GM21786 (cell line): ENCODE measurements around the gene NCLN.
"Not testable (repeated sequence)": the region's sequence is repeated elsewhere in the genome, so short reads cannot be mapped to it uniquely, and the experiment has no call there.

Experiments used
- ATAC-seq: cut with Tn5 transposase; IDR thresholded peaks from one replicate; pipeline ENCODE4 v1.9.1; 2021; ENCODE audit not compliant: unreplicated experiment

Gene NCLN

DNA sequence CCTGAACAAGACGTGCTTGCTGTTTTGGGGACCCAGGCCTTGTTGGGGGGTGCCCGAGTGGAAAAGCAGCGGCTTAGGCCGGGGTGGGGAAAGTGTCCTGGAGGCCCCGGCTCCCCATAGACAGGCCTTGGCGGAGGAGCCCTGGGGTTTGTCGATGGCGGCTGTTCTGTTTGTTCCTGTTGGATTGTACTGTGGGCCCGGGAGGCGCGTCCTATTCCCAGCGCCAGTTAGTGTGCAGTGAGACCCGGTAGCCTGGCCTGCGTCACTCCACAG lies 11.1 kb downstream of the NCLN start:
- no peak for ATAC-seq

DNA sequence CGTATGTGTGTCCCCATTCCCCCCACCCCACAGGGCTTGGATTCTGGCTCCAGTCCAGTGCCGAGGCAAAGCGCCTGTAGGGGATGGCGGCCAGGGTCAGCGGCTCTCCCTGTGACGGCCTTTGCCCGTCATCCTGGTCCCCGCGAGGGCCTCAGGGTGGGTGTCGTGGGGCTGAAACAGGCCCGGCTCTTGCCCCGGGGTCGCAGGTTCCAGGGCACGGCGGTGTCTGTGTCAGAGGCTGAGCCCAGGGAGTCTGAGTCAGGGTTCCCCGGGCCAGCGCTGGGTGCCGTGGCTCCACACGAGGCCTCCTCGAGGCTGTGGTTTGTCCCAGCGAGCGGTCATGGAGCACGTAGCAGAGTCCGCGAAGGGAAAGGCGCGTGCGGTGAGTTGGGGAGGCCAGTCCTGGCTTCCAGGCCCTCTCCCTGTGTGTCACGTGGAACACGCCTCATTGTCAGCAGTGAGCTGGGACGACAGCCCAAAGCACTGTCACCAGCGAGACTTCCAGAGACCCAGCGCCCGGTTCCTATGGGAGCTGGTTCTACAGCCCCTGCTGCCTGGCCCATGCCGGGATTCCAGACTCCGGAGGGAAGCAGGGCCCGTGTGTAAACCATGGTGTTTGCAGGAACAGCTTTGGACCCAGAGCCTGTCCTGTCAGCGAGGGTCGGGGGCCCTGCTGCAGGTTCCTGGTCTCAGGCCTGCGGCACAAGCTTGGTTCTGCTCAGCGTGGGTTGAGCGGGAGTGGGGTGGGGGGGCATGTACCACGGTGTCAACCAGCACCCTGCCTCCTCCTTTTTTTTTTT lies 13.4 kb downstream of the NCLN start:
- no peak for ATAC-seq

DNA sequence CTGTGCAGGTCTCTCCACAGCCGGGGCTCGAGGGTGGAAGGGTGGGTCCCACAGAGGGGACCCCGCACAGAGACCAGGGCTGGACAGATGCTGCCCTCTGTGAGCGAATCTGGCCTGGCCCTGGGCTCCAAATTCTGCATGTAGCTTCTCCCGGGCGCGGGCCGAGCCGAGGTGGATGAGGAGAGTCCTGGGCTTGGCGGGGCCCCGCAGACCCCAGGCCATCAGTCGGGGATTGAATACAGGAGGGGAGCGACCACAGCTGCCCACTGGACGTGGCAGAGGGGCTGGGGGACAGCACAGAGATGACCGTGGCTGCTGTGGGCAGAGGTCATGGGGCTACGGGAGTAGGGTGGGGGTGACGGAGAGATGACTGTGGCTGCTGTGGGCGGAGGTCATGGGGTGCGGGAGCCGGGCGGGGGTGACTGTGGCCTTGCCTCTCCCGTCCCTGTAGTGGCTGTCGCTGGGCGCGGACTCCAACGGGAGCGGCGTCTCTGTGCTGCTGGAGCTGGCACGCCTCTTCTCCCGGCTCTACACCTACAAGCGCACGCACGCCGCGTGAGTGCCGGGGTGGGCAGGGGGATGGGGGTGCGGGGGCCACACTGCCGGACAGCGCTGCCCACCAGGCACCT lies 15.5 kb downstream of the NCLN start:
- no peak for ATAC-seq

DNA sequence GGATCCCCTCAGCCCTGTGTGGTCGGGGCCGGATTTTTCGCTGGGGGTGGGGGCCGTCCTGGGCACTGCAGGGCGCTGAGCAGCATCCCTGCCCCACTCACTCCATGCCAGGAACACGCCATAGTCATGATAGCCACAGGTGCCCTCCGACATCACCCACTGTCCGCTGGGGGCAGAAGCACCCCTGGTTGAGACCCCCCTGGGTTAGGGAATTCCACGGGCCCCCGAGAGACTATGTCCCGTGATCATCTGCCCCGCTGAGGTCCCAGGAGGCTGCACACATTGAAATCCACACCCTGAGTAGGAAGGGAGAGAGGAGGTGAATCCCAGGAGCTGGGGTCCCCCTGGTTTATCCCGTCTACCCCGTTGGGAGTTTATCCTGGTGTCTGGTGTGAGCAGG lies 16.2 kb downstream of the NCLN start:
- ATAC-seq = no peak

DNA sequence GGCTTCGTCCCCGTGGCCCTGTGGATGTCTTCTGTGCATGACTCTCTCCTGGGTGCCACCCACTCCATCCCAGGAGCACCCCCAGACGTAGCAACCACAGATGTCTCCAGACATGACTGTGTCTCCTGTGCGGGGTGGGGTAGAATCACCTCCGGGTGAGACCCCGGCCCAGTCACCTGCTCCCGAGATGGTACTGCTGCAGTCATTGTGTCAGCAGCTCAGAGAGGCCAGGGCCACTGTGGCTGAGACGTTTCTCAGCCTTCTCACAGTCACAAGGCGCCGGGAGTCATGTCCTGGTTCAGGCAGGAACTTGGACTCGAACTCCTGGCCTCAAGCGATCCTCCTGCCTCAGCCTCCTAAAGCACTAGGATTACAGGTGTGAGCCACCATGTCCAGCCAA lies 16.6 kb downstream of the NCLN start:
- no peak for ATAC-seq

DNA sequence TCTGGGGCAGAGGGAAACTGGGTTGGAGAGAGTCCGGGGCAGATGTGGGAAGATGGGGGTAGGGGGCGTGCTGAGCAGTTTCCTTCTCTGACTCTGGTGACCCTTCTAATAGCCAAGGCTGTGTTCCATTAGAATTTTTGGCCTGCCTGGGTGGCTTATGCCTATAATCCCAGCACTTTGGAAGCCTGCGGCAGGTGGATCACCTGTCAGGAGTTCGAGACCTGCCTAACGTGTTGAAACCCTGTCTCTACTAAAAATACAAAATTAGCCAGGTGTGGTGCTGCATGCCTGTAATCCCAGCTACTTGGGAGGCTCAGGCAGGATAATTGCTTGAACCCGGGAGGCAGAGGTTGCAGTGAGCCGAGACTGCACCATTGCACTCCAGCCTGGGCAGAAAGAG lies 17.2 kb downstream of the NCLN start:
- not testable (repeated sequence) for ATAC-seq

DNA sequence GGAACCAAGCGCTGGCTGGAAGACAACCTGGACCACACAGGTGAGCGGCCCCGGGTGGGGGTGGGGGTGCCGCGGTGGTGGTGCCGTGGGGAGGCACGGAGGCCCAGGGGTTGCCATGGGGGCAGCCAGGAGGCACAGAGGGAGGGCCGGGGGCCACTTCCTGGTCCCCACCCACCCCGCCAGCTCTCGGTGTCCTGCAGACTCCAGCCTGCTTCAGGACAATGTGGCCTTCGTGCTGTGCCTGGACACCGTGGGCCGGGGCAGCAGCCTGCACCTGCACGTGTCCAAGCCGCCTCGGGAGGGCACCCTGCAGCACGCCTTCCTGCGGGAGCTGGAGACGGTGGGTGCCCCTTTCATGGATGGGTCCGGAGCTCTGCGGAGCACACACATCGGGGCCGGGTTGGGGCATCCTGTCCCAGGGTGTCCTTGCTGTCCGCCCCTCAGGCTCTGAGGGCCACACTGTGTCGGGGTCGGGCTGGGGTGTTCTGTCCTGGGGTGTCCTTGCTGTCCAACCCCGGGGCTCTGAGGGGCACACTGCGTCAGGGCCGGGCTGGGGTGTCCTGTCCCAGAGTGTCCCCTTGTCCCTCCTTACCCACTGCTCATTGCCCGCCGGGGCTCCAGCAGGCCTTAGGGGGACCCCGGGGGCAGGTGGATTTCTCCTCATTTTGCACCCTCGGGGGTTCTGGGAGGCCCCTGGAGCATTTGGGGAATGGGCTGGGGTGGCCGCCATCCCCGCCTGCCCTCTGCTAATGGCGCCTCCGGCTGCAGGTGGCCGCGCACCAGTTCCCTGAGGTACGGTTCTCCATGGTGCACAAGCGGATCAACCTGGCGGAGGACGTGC lies 18.3 kb downstream of the NCLN start:
- no peak for ATAC-seq

DNA sequence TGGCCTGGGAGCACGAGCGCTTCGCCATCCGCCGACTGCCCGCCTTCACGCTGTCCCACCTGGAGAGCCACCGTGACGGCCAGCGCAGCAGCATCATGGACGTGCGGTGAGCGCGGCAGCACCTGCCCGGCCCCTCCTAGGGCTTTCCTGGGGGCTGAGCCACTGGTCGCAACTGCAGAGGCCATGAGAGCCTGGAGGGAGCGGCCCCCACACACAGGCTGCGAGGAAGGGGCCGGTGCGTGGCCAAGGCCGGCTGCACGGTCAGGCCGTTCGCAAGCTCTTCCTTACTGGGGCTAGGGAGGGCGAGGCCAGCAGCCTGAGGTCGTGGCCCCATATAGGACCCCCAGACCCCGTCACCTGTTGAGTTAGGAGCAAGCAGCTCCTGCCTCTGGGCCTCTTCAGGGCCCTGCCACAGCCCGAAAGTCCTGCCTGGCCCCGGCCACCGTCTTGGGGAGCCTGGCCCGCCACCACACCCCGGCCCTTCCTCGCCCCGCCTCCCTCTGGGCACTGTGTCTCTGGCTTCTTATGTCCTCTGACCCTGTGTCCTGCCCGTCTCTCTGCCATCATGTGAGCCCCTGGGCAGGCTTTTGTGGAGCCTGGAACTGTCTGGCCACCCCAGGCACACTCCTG lies 19.0 kb downstream of the NCLN start:
- ATAC-seq = no peak

DNA sequence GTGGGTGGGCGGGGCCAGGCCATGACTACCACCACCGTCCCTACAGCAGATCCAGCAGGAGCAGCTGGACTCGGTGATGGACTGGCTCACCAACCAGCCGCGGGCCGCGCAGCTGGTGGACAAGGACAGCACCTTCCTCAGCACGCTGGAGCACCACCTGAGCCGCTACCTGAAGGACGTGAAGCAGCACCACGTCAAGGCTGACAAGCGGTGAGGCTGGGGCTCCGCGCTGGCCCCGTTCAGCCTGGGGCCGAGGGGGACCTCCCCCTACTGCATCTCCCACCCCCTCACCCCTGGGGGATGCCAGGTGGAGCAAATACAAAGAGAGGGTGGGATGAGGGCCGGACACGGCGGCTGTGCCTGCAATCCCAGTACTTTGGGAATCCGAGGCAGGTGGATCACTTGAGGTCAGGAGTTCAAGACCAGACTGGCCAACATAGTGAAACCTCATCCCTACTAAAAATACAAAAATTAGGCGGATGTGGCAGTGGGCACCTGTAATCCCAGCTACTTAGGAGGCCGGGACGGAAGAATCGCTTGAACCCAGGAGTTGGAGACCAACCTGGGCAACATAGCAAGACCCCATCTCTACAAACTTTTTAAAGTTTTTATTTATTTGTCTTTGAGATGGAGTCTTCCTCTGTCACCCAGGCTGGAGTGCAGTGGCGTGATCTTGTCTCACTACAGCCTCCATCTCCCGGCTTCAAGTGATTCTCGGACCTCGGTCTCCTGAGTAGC lies 20.7 kb downstream of the NCLN start:
- no peak for ATAC-seq

DNA sequence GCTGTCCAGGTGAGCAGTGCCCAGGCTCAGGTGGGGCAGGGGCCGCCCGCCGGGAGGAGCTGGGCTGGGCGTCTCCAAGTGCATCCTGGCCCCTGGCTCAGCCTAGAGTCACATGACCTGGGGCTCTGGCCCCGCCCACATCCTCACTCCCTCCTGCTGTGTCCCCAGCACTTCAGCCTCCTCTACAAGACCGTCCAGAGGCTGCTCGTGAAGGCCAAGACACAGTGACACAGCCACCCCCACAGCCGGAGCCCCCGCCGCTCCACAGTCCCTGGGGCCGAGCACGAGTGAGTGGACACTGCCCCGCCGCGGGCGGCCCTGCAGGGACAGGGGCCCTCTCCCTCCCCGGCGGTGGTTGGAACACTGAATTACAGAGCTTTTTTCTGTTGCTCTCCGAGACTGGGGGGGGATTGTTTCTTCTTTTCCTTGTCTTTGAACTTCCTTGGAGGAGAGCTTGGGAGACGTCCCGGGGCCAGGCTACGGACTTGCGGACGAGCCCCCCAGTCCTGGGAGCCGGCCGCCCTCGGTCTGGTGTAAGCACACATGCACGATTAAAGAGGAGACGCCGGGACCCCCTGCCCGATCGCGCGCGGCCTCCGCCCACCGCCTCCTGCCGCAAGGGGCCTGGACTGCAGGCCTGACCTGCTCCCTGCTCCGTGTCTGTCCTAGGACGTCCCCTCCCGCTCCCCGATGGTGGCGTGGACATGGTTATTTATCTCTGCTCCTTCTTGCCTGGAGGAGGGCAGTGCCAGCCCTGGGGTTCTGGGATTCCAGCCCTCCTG lies 21.9 kb downstream of the NCLN start:
- ATAC-seq = no peak

DNA sequence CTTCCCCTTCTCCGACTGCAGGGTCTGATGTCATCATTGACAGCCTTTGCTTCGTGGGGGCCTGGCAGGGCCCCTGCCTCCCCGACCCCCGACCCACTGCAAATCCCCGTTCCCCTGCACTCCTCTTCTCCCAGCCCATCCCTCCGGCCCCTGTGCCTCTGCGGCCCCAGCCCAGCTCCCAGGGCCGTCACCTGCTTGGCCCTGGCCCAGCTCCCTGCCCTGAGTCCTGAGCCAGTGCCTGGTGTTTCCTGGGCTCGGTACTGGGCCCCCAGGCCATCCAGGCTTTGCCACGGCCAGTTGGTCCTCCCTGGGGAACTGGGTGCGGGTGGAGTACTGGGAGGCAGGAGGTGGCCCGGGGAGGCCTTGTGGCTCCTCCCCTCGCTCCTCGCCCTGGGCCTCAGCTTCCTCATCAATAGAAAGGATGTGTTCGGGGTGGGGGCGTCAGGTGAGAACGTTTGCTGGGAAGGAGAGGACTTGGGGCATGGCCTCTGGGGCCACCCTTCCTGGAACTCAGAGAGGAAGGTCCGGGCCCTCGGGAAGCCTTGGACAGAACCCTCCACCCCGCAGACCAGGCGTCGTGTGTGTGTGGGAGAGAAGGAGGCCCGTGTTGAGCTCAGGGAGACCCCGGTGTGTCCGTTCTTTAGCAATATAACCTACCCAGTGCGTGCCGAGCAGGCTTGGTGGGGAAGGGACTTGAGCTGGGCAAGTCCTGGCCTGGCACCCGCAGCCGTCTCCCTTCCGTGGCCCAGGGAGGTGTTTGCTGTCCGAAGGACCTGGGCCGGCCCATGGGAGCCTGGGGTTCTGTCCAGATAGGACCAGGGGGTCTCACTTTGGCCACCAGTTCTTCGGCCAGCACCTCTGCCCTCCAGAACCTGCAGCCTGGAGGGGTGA lies 22.8 kb downstream of the NCLN start:
- ATAC-seq = no peak

DNA sequence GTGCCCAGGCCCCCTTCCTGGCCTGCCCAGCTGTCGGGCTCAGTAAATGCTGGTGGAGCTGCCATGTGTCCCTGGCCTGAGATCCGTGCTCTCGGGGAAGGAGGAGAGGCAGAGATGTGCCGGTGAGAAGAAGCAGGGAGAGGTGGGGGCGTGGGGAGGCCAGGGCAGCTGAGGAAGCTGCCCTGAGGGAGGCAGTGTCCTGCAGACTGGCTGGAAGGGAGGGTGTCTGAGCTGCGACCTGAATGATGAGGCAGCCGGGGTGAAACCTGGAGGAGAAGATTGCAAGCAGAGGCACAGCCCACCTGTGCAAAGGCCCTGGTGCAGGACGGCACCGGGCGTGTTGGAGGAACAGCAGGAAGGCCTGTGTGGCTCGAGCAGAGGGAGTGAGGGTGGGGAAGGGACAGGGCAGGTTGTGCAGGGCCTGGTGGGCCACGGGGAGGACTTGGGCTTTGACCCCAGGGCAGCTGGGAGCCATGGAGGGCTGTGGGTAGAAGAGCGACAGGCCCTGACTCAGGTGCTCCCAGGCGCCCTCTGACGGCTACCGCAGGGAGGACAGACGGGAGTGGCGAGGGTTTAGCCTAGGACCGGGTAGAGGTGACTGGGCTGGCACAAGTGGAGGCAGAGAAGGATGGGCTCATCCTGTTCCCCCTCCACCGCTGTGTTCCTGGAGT lies 24.8 kb downstream of the NCLN start:
- no peak for ATAC-seq

DNA sequence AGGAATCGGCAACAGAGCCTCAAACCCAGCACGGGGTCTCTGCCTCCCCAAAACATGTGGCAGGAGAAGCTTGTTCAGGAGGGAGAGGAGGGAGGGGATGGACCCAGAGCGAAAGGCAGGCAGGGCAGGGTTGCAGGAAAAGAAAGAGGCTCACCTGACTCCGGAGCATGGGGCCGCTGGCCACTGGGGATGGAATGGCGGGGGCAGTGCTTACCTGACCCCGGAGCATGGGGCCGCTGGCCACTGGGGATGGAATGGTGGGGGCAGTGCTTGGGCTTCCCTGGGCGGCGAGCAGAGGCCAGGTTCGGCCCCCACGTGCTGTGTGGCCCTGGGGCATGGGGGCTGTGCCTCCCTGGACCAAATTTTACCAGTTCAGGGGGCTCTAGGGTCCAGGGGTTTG lies 25.5 kb downstream of the NCLN start:
- no peak for ATAC-seq

DNA sequence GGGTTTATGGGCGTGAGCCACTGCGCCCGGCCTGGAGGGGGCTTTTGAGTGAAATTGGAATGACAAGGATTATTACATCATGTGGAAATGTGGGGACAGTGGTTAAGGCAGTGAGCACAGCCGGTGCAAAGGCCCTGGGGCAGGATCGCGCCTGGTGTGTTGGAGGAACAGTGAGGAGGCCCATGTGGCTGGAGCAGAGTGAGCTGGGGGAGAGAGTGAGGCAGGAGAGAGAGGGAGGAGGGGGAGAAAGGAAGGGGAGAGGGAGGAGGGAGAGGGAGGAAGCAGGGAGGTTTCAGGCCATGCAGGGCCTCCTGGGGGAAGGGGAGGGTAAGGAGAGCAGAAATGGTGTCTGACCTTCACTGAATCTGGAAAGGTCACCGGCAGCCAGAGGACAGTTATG lies 27.4 kb downstream of the NCLN start:
- no peak for ATAC-seq

DNA sequence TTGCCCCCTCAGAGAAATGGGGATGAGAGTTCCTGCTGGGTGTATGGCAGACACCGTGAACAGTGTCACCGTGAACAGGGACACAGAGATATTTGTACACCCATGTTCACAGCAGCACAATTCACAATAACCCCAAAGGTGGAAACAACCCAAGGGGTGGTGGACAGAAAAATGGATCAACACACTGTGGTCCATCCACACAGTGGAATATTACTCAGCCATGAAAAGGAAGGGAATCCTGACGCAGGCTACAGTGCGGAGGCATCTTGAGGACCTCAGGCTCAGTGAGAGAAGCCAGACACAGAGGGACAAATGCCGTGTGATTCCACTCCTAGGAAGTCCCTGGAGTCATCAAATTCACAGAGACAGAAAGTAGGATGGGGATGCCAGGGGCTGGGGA lies 31.1 kb downstream of the NCLN start:
- ATAC-seq = no peak

DNA sequence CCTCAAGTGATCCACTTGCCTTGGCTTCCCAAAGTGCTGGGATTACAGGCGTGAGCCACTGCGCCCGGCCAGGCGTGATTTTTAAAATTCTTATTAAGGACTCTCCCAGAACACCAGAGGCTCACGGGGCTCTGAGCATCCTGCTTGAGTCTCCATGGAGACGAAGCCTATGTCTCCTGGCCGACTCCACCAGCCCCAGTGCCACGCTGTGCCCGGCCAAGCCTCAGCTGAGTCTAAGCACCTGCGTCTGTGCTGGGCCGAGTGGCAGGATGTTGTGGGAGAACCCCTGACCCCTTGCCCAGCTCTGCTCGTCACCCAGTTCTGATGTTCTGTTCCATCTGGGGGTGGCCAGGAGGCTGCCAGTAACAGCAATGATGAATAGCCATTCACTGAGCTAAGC lies 34.8 kb downstream of the NCLN start:
- no peak for ATAC-seq

DNA sequence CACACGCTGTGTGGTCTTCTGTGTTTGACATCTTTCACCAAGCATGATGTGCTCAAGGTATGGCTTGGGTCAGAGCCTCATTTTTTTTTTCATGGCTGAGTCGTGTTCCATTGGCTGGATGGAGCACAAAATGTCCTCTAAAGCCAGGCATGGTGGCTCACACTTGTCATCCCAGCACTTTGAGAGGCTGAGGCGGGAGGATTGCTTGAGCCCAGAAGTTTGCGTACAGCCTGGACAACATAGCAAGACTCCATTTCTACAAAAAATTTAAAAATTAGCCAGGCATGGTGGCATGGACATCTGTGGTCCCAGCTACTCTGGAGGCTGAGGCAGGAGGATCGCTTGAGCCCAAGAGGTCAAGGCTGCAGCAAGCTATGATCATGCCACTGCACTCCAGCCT lies 35.8 kb downstream of the NCLN start:
- ATAC-seq = not testable (repeated sequence)

DNA sequence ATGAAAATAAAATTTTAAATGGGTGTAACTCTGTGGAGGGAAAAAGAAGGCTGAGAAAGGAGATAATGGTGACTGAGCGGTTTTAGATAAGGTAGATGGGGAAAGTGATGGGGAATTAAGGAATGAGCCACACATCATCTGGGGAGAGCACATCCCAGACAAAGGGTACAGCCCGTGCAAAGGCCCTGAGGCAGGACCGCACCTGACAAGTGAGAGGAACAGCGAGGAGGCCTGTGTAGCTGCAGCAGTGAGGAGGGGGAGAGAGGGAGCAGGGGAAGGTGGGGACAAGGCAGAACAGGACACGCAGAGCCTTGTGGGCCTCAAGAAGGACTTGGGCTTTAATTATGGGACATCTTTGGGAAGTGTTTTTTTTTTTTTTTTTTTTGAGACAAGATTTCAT lies 37.0 kb downstream of the NCLN start:
- ATAC-seq = no peak
